Activated T-helper 2 cell treated with anti-CD3 and anti-CD28 coated beads, Interferon-gamma antibody, Interleukin-2, Interleukin-4, amounts not matched to agents 10 μg/mL and 5 μg/mL and 100 μg/mL, durations not matched to agents 14 hours and 24 hours and 36 hours (primary cell): Measurements from ENCODE around the gene CMTR1. TPM values are rescaled to one million over a fixed set of nuclear protein-coding genes. Genes with fewer than 3 reads are reported as not detected.

Source experiments
- DNase-seq: peaks from one replicate; pipeline ENCODE4 v3.0.0; 2021; ENCODE audit warnings: low spot score
- H3K27ac Mint-ChIP-seq: one replicate; pipeline ENCODE4 v1.8.0; 2021; ENCODE audit warnings: mixed read lengths
- H3K27me3 Mint-ChIP-seq: one replicate; pipeline ENCODE4 v1.8.0; 2021; ENCODE audit warnings: low read depth, mixed read lengths
- H3K36me3 Mint-ChIP-seq: one replicate; pipeline ENCODE4 v1.8.0; 2021; ENCODE audit warnings: low read depth, mixed read lengths
- H3K4me1 Mint-ChIP-seq: one replicate; pipeline ENCODE4 v1.8.0; 2021; ENCODE audit warnings: low read depth, mixed read lengths
- H3K4me3 Mint-ChIP-seq: one replicate; pipeline ENCODE4 v1.8.0; 2021; ENCODE audit warnings: low read depth, mild to moderate bottlenecking, moderate library complexity, mixed read lengths
- H3K9me3 Mint-ChIP-seq: one replicate; pipeline ENCODE4 v1.8.0; 2021; ENCODE audit warnings: mixed read lengths
- intact Hi-C: fragments of 100-400 bp; cut with micrococcal nuclease; formaldehyde crosslinking; loops from one replicate; pipeline ENCODE4 v1.15.1; 2023
- total RNA-seq: library from RNA; stranded (reverse); gene quantifications from 2 replicates; pipeline ENCODE4 v1.2.3, GENCODE V29; 2022

CMTR1 gene
- total RNA-seq, 1 donor from 2014 or later, result 51.8 TPM

GRCh38 chr6:37473364-37474095 lies 40.5 kb downstream of the CMTR1 start:
- no peak for DNase-seq

DNA sequence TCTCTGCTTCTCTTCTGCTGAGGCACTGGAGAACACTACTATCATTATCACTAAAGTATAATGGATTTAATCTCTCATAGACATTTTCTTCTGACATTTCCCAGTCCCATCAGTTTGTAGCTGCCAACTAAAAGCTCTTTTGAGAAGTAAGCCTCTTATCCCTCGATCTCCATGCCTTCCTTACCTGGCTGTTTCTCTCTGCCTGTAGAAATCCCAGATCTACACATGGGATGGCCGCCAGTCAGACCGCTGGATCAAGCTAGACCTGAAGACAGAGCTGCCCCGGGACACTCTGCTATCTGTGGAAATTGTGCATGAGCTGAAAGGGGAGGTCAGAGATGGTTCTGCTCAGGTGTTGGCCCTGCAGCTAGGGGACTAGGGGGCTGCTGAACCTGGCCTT lies 41.3 kb downstream of the CMTR1 start:
- Mint-ChIP-seq H3K27ac (no peak overlapping the region), H3K36me3 (peaks cover 87% of the 10 kb centered on the region)
- intact Hi-C loops, result no loop called here

More at GRCh38 chr6:37473364-37474095, 40.5 kb downstream of the CMTR1 start:
- H3K4me1 Mint-ChIP-seq, result no peaks in the 10 kb centered on the region
- H3K9me3 Mint-ChIP-seq, result no peaks in the 10 kb centered on the region
- intact Hi-C loops, result no loop called here
- H3K27ac Mint-ChIP-seq, result no peak overlapping the region
- H3K4me3 Mint-ChIP-seq, result no peak overlapping the region
- no peaks in the 10 kb centered on the region for H3K27me3 Mint-ChIP-seq
- peaks cover 85% of the 10 kb centered on the region for H3K36me3 Mint-ChIP-seq

GRCh38 chr6:37477191-37477590 lies 44.2 kb downstream of the CMTR1 start:
- Mint-ChIP-seq H3K27ac (no peak overlapping the region), H3K4me3 (no peak overlapping the region), H3K9me3 (no peaks in the 10 kb centered on the region), H3K4me1 (no peaks in the 10 kb centered on the region), H3K36me3 (peaks cover 76% of the 10 kb centered on the region), H3K27me3 (no peaks in the 10 kb centered on the region)
- DNase-seq, result no peak
- intact Hi-C loops, result no loop called here

More for the DNA sequence above, 41.3 kb downstream of the CMTR1 start:
- no peaks in the 10 kb centered on the region for H3K4me1 Mint-ChIP-seq
- H3K27me3 Mint-ChIP-seq, result no peaks in the 10 kb centered on the region
- no peaks in the 10 kb centered on the region for H3K9me3 Mint-ChIP-seq
- no peak overlapping the region for H3K4me3 Mint-ChIP-seq
- DNase-seq, result no peak

DNA sequence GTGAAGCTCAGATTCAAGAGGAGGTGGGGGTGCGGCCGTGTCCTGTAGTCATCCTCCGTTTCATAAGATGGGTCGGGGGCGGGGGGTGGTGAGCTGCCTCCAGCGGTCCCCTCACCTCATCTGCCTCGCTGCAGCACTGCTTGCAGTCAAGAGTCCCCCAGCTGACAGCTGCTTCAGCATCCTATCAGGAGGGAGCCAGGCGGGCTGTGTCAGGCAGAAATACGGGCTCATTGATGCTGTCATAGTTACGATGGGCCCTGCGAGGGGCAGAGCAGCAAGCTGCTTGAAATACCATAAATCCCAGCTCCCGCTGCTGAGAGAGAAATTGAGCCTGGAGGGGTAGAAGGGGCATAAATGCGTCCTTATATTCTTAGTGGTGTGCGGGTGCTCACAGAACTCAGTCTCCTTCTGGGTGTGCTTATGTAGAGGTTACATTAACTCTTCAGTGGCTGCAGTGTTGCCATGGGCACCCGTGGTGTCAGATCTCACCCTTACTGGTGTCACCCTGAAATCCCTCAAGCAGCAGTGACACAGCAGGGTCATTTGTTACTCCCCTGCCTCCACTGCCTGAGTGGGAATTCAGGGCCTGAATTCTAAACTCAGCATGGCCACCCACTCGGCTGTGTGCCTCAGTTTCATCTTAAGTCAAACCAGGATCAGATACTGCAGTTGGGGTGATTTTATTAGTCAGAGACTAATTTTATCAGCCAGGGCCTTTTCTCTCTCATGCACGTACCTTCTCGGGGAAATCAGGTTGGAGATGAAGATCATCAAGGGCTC lies 44.8 kb downstream of the CMTR1 start:
- H3K9me3 Mint-ChIP-seq, result no peaks in the 10 kb centered on the region
- intact Hi-C loops, result no loop called here
- no peak for DNase-seq
- peaks cover 76% of the 10 kb centered on the region for H3K36me3 Mint-ChIP-seq
- no peak overlapping the region for H3K27ac Mint-ChIP-seq
- H3K27me3 Mint-ChIP-seq, result no peaks in the 10 kb centered on the region
- no peaks in the 10 kb centered on the region for H3K4me1 Mint-ChIP-seq
- no peak overlapping the region for H3K4me3 Mint-ChIP-seq

GRCh38 chr6:37478827-37479226 lies 45.8 kb downstream of the CMTR1 start:
- Mint-ChIP-seq H3K4me1 (no peaks in the 10 kb centered on the region), H3K36me3 (peaks cover 72% of the 10 kb centered on the region), H3K27me3 (no peaks in the 10 kb centered on the region), H3K9me3 (no peaks in the 10 kb centered on the region), H3K4me3 (no peak overlapping the region), H3K27ac (no peak overlapping the region)
- intact Hi-C loops, result no loop called here
- DNase-seq, result no peak

GRCh38 chr6:37479266-37479854 lies 46.3 kb downstream of the CMTR1 start:
- no peak for DNase-seq
- Mint-ChIP-seq H3K36me3 (peaks cover 67% of the 10 kb centered on the region), H3K27me3 (no peaks in the 10 kb centered on the region), H3K27ac (no peak overlapping the region), H3K4me3 (no peak overlapping the region), H3K9me3 (no peaks in the 10 kb centered on the region), H3K4me1 (no peaks in the 10 kb centered on the region)
- intact Hi-C loops, result no loop called here

GRCh38 chr6:37480118-37480736 lies 47.2 kb downstream of the CMTR1 start:
- no peaks in the 10 kb centered on the region for H3K27me3 Mint-ChIP-seq
- no peaks in the 10 kb centered on the region for H3K9me3 Mint-ChIP-seq
- no peaks in the 10 kb centered on the region for H3K4me1 Mint-ChIP-seq
- DNase-seq, result no peak
- peaks cover 60% of the 10 kb centered on the region for H3K36me3 Mint-ChIP-seq
- no peak overlapping the region for H3K4me3 Mint-ChIP-seq
- intact Hi-C loops, result no loop called here
- no peak overlapping the region for H3K27ac Mint-ChIP-seq

DNA sequence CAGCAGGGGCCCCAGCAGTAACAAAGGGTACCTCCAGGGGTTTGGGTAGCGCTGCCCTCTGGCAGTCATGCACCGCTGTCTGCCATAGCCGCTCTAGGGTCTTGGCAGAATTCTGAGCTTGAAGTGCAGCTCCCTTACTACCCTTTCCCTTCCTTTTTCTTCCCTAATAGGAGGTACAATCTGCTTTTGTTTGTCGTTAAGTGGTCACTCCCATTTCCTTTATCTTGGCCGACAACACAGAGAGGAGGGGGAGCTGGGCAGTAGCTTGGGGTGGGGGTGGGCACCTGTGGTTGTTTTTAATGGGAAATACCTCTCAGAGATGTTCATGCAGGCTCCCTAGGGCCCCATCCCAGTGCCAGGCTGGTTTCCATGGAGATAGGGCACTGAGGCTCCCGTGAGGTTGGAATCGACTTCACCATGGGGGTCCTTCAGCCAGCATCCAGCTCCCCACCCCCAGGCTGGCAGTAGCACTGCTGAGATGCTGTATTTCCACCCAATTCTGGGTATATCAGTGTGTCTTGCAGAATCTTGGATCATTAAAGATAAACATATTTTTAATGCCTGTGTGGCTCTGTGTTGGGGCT lies 48.0 kb downstream of the CMTR1 start:
- H3K9me3 Mint-ChIP-seq, result no peaks in the 10 kb centered on the region
- no peak overlapping the region for H3K4me3 Mint-ChIP-seq
- H3K4me1 Mint-ChIP-seq, result no peaks in the 10 kb centered on the region
- no peak overlapping the region for H3K27ac Mint-ChIP-seq
- DNase-seq, result no peak
- no peaks in the 10 kb centered on the region for H3K27me3 Mint-ChIP-seq
- H3K36me3 Mint-ChIP-seq, result peaks cover 57% of the 10 kb centered on the region
- intact Hi-C loops, result no loop called here

DNA sequence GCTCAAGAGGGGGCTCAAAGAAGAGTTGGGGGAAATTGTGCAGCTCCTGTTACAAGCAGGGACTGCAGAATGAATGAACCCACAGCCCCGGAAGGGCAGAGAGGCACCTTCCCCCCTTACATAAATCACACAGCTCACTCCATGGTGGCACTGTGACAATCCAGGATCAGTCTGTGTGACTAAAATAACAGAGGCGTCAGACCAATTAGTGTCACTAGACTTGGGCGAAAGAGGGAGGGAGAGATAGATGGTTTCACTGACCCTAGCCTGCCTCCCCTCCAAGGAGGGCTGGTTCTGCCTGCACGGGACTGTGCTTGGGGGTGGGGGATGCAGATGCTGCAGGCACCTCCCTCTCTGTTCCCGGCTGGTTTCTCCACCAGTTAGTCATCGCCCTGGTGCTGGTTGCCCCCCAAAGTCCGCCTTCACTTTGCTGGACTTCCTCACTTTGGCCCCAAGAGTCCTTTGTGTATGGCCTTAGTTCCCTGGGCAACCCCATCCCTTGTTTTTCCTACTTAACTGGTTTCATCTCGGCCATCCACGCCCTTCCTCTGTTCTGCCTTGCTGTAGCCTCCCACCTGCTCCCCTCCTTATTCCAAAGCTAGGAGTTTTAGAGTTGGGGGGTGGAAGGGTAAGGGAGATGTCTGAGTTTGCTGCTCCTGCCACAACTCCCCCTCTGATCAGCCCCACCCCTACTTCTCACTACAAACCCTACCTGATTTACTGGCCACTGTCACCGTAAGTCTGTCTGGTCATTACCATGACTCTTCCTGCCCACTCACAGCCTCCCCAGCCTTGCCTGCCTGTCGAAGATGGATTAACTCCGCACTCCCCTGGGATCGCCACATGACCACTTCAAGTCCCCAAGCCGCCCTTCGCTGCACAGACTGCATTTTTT lies 48.9 kb downstream of the CMTR1 start:
- Mint-ChIP-seq H3K9me3 (no peaks in the 10 kb centered on the region), H3K27ac (no peak overlapping the region), H3K27me3 (no peaks in the 10 kb centered on the region), H3K36me3 (peaks cover 52% of the 10 kb centered on the region), H3K4me1 (no peaks in the 10 kb centered on the region), H3K4me3 (no peak overlapping the region)
- DNase-seq, result no peak
- intact Hi-C loops, result loop anchor here (1.0 kb wide), 1 partner anchor 210 kb away; no protein-coding TSS in a partner anchor

- no peaks in the 10 kb centered on the region for H3K27me3 Mint-ChIP-seq
- no peak overlapping the region for H3K27ac Mint-ChIP-seq
- no peaks in the 10 kb centered on the region for H3K9me3 Mint-ChIP-seq
- DNase-seq, result no peak
- H3K4me3 Mint-ChIP-seq, result no peak overlapping the region
- intact Hi-C loops, result loop anchor here (1.0 kb wide), 1 partner anchor 210 kb away; no protein-coding TSS in a partner anchor
- no peaks in the 10 kb centered on the region for H3K4me1 Mint-ChIP-seq
- peaks cover 46% of the 10 kb centered on the region for H3K36me3 Mint-ChIP-seq
Observed at GRCh38 chr6:37482606-37483251, 49.7 kb downstream of the CMTR1 start.

DNA sequence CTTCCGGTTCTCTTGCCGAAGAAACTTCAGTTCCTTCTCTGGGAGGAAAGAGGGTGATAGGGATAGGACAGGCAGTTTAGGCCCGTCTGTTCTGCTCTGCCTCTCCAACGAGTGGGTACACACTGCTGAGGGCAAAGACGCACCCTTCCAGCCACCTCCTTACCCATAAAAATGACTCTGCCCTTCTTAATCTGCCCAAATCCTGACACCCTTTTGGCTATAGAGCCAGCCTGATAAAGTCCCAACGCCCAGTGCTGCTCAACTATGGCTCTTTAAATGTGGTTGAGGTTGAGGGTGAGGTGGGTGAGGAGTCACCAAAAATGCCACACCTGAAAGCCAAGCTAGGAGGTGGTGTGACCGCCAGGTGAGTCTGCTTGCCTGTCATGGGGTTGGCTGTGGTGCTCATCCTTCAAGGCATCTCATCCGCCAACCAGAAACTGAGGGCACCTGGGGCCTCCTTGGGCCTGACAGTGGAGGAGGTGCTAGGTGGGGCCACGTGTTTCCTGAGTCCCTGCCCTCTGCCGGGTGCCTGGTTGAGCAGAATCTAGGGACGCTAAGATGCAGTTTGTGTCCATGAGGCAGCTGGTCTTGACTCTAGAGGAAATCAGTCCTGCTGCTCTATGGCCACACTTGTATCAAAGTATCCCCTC lies 50.4 kb downstream of the CMTR1 start:
- Mint-ChIP-seq H3K27ac (no peak overlapping the region), H3K27me3 (no peaks in the 10 kb centered on the region), H3K4me3 (no peak overlapping the region), H3K9me3 (no peaks in the 10 kb centered on the region), H3K36me3 (peaks cover 48% of the 10 kb centered on the region), H3K4me1 (peaks cover 5% of the 10 kb centered on the region)
- DNase-seq, result no peak
- intact Hi-C loops, result no loop called here
